DOHH2 (cell line): ENCODE measurements around the gene TTYH1.

Source experiments
- EZH2phosphoT487 ChIP-seq: fragments of 200-600 bp; sonication (generic); IDR thresholded peaks from 2 replicates; pipeline ENCODE4 v1.6.1; 2017; ENCODE audit warnings: borderline replicate concordance, mild to moderate bottlenecking, antibody characterized with exemption, low read length, moderate library complexity, mixed read lengths
- TF ChIP-seq, protein P1 (sequence below): fragments of 200-600 bp; sonication (generic); IDR thresholded peaks from one replicate; pipeline ENCODE4 v1.5.1; 2014; ENCODE audit warnings: antibody characterized with exemption, mild to moderate bottlenecking, low read depth, low read length; ENCODE audit not compliant: poor library complexity, severe bottlenecking

DNA sequence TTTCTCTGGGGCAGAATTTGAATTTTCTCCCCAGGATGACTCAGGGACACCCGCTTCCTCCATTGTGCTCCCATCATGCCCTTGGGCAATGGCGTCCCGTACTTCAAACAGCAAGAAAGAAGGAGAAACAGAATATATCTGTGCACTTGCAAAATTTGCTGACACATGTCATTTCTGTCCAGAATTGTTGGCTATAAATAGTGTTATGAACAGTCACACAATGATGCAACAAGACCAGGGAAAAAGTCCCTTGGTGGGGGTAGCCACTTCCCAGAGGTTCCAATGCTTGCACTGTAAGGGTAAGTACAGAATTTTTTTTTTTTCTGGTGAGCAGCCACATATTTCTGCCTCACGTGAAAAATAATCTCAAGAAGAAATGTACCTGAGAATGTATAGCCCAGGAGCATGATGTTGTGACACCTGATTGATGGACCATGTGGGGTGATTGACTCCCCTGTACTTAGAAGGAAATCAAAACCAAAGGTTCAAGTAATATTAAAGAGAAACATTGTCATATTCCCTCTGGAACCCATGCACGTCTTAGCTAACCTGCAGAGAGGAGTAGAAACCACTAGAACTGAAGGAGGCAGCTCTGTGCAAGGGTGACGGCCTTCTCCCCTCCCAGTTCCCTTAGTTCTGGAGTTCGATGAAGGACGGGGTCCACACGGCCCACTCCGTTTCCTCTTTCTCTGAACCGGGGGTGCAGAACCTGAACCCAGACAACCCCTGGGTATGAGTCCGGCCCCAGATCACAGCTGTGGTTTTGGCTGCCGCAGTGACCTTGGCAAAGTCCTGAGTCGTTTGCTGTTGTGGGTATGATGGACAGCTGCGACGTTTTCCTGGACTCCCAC is 41.3 kb upstream of the TTYH1 start:
- TF ChIP-seq, protein P1, sequence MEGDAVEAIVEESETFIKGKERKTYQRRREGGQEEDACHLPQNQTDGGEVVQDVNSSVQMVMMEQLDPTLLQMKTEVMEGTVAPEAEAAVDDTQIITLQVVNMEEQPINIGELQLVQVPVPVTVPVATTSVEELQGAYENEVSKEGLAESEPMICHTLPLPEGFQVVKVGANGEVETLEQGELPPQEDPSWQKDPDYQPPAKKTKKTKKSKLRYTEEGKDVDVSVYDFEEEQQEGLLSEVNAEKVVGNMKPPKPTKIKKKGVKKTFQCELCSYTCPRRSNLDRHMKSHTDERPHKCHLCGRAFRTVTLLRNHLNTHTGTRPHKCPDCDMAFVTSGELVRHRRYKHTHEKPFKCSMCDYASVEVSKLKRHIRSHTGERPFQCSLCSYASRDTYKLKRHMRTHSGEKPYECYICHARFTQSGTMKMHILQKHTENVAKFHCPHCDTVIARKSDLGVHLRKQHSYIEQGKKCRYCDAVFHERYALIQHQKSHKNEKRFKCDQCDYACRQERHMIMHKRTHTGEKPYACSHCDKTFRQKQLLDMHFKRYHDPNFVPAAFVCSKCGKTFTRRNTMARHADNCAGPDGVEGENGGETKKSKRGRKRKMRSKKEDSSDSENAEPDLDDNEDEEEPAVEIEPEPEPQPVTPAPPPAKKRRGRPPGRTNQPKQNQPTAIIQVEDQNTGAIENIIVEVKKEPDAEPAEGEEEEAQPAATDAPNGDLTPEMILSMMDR: no peak
- no peak for TF ChIP-seq EZH2phosphoT487
